GM21526 (cell line): ENCODE measurements around the gene STRBP.
A peak's percentile ranks its signal among the peaks of the same experiment; 100 is the strongest.
"Not testable (repeated sequence)": the region's sequence is repeated elsewhere in the genome, so short reads cannot be mapped to it uniquely, and the experiment has no call there.

Experiments
- ATAC-seq: cut with Tn5 transposase; IDR thresholded peaks from one replicate; pipeline ENCODE4 v1.9.1; 2021; ENCODE audit warnings: moderate library complexity; ENCODE audit not compliant: unreplicated experiment, low FRiP score

STRBP gene

DNA sequence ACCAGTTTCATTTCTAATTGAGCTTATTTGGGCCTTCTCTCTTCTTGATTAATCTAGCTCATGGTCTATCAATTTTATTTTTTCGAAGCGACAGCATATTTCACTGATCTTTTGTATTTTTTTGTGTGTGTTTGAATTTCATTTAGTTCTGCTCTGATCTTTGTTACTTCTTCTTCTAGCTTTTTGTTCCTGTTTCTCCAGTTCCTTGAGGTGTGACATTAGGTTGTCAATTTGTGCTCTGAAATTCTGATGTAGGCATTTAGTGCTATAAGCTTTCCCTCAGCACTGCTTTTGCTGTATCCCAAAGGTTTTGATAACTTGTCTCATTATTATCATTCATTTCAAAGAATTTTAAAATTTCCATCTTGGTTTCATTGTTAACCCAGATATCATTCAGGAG lies 67.3 kb downstream of the STRBP start:
- no peak for ATAC-seq

DNA sequence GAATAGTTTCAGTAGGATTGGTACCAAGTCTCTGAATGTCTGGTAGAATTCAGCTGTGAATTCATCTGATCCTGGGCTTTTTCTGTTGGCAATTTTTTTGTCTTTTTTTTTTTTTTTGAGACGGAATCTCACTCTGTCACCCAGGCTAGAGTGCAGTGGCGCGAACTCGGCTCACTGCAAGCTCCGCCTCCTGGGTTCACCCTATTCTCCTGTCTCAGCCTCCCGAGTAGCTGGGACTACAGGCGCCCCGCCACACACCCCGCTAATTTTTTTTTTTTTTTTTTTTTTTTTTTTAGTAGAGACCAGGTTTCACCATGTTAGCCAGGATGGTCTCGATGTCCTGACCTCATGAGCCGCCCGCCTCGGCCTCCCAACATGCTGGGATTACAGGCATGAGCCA lies 67.9 kb downstream of the STRBP start:
- not testable (repeated sequence) for ATAC-seq

- no peak for ATAC-seq
These were observed 72.3 kb downstream of the STRBP start for GRCh38 chr9:123196124-123196523.

- no peak for ATAC-seq
These were observed 74.4 kb downstream of the STRBP start for GRCh38 chr9:123194023-123194422.

GRCh38 chr9:123191680-123192079 lies 76.7 kb downstream of the STRBP start:
- no peak for ATAC-seq

DNA sequence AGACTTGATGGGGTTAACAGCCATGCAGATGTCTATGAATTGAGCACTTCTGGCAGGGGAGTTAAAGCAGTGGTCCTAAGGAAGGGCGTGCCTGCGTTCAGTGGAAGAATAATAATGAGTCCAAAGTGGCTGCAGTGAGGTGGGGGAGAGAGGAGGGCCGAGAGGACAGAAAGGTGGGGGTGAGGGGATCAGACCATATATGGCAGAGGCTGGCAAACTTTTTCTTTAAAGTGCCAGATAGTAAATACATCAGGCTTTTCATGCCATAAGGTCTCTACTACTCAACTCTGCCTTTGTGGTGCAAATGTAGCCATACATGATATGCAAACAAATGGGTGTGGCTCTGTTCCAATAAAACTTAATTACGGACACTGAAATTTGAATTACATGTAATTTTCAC lies 77.1 kb downstream of the STRBP start:
- ATAC-seq: no peak

GRCh38 chr9:123187131-123187530 lies 81.3 kb downstream of the STRBP start:
- ATAC-seq: no peak

- ATAC-seq: not testable (repeated sequence)
These were observed 82.4 kb downstream of the STRBP start for GRCh38 chr9:123186029-123186428.

- no peak for ATAC-seq
These were observed 91.4 kb downstream of the STRBP start for GRCh38 chr9:123176949-123177348.

GRCh38 chr9:123175854-123176629 lies 92.3 kb downstream of the STRBP start:
- ATAC-seq: no peak

- ATAC-seq: peak; percentile 89
These were observed 93.4 kb downstream of the STRBP start for GRCh38 chr9:123174887-123175518.

- no peak for ATAC-seq
These were observed 94.3 kb downstream of the STRBP start for GRCh38 chr9:123174079-123174478.

GRCh38 chr9:123169926-123170325 lies 98.5 kb downstream of the STRBP start:
- ATAC-seq: no peak

DNA sequence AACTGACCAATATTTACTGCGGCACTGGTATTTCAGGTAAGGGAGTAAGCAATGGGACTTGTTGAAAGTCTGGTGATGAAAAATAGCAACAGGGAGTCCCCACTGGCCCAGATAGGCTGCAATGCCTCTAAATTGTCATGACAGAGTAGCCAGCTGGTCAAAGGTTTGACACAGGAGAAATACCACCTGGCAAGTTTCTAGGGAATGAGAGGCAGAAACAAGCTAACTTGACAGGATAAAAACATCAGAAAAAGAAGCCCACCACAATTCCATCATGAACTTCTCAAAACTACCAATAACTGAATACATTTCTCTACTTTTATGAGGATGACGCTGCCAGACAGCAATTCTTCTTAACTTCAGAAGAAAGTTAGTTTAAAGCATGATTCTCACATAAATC lies 99.8 kb downstream of the STRBP start:
- no peak for ATAC-seq

DNA sequence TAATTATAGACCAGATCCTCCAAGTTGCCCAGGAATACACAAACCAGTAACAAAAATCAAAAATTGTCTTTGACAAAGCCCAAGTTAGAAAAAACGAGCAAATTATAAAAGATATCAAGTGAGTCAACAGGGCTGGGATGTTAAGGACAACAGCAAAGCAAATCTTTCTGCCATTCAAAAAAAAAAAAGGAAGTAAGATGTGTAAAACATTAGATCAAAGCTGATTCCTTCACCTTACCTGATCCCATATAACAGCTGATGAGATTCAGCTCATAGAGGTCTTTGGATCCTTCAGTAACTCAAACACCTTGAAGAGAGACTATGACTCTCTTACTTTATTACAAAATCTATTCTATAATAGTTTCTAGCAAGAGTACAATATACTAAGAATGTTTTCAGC lies 100.9 kb downstream of the STRBP start:
- ATAC-seq: no peak

GRCh38 chr9:123165813-123166212 lies 102.6 kb downstream of the STRBP start:
- no peak for ATAC-seq

GRCh38 chr9:123164285-123164684 lies 104.1 kb downstream of the STRBP start:
- no peak for ATAC-seq

DNA sequence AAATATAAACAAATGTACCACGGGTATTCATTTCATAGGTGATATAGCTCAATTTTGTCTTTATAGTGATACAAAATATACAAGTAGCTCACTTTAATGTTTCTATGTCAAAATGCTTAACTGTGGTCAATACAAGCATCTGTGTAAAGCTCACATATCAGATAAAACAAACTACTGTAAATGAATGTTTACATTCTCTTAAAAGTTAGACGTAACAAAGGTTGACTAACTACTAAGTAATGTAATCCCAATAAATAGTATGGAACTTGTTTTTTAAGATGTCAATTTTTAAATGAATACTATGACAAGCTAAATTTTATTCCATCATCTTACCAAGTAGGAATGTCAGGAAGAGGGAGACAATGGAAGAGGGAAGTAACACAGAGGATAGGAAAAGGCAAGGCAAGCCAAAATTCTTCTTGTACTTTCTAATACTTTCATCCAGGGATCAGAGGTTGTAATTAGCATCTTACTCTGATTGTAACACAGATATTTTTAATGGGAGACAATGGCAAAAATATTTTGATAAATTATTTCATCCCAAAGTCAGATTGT lies 105.5 kb downstream of the STRBP start:
- ATAC-seq: no peak

DNA sequence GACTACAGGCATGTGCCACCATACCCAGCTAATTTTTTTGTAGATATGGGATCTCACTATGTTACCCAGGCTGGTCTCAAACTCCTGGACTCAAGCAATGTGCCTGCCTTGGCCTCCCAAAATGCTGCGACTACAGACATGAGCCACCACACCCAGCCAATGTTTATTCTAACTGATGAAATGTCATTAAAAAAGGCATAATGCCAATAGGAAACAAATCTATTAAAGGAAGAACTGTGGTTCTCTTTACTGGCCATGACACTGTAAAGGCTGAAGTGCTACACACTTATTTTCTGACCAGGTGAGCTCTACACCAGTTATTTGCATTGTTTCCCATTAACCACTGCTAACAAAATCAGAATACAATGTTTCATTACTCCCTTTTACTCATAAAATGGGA lies 106.0 kb downstream of the STRBP start:
- no peak for ATAC-seq

DNA sequence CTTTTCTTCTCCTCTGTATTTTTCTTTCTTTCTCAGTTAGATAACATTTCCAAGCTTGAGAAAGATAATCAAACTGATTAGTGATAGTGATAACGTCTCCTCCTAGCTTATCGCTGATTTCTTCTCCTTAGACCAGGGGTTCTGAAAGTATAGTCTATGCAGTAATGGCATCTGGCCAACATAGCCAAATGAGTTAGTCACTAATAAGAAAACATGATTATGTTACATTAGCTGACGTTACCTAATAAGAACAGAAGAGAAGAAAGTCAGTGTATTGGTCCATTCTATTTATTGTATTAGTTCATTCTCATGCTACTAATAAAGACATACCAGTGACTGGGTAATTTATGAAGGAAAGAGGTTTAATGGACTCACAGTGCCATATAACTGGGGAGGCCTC lies 111.2 kb downstream of the STRBP start:
- ATAC-seq: no peak

- no peak for ATAC-seq
These were observed 117.5 kb downstream of the STRBP start for GRCh38 chr9:123150708-123151503.
